HG02885 (cell line): ENCODE results near the gene SEMA3A.
A peak's percentile ranks its signal among the peaks of the same experiment; 100 is the strongest.

Source experiments
- ATAC-seq: cut with Tn5 transposase; IDR thresholded peaks from one replicate; pipeline ENCODE4 v1.9.1; 2021; ENCODE audit warnings: mild to moderate bottlenecking; ENCODE audit not compliant: unreplicated experiment, poor library complexity

SEMA3A gene

GRCh38 chr7:83952236-83952635 is 242.4 kb downstream of the SEMA3A start:
- ATAC-seq, result no peak

DNA sequence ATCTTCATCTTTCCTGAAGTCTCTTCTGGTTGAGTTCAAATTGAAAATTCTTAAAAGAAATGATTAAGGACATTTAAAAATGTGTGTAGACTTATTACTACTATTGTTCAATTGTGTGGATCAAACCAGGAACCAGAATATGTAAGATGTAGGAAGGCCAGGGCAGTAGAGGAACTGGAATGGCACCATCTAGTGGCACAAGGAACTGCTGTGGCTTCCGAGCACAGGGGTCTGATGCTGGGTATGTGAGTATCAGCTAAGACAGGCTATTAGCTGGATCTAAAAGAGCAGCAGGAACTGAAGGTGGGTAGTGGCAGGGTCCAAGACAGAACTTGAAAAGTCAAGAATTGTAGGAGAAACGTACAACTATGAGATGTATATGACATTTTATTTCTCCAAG is 247.3 kb downstream of the SEMA3A start:
- peak; percentile 82 for ATAC-seq

DNA sequence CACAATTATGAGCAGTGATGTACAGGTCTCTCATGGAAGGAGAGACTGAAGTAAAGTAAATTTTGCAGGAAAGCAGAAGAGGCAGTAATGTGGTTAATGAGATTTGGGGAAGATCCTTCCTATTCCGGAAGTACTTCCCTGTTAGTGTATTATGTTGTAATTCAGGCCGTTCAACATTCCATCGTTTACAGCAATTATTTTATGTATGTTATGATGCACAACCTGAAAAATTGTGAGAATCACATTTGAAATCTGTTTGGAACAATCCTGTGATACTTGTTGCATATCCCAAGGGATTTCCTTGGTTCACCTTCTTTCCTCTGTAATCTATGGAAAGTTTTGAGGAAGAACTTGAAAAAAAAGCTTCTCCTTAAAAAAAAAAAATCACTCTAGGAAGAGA is 247.8 kb downstream of the SEMA3A start:
- ATAC-seq, result no peak

DNA sequence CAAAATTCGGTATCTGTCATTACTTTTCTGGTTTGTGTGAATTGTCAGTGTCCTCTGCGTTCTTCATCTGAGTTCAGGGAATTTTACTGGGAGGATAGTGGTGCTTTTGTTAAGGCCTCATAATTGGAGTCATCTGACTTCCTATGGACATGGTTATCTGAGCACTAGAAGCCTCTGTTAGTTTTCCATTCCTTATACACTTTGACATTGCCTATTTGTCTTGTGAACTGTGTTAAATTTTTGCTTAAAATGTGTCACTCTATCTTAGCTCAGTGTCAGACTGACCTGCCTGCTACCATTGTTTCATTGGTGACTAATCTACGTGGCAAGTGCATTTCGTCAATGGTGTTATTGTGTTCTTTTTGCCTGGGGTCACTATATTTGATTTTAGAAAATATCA is 253.3 kb downstream of the SEMA3A start:
- no peak for ATAC-seq

DNA sequence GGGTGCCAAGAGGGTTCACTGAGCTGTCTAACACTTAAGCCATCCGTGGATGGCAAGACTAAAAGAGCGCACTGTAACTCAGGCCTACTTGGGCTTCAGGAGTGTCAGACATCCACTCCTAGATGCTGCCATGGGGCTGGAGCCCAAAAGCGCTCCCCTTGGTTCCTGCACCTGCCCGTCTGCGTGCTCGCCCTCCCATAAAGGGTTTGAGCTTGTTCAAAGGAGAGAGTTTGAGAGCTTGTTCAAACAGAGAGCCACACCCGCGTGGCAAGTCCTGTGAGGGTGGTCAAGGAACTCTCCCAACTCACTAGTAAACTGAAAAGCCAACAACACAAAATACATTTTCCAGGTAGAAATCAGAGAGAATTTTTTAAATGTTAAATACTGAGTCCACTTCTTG is 256.7 kb downstream of the SEMA3A start:
- ATAC-seq, result no peak

- ATAC-seq, result peak; percentile 89
These were observed 258.4 kb downstream of the SEMA3A start for GRCh38 chr7:83936056-83936708.

GRCh38 chr7:83934118-83934734 is 260.4 kb downstream of the SEMA3A start:
- ATAC-seq, result no peak

- no peak for ATAC-seq
These were observed 262.6 kb downstream of the SEMA3A start for GRCh38 chr7:83931968-83932367.

DNA sequence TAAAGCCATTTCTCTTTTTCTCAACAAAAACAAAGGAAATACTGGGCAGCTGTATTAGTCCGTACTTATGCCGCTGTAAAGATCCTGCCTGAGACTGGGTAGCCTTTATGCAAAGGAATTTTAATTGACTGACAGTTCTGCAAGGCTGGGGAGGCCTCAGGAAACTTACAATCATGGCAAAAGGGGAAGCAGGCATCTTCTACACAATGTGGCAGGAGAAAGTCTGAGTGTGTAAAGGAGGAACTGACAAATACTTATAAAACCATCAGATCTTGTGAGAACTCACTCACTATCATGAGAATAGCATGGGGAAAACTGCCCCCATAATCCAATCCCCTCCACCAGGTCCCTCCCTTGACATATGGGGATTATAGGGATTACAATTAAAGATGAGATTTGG is 264.3 kb downstream of the SEMA3A start:
- no peak for ATAC-seq

GRCh38 chr7:83925860-83926259 is 268.7 kb downstream of the SEMA3A start:
- ATAC-seq, result no peak

DNA sequence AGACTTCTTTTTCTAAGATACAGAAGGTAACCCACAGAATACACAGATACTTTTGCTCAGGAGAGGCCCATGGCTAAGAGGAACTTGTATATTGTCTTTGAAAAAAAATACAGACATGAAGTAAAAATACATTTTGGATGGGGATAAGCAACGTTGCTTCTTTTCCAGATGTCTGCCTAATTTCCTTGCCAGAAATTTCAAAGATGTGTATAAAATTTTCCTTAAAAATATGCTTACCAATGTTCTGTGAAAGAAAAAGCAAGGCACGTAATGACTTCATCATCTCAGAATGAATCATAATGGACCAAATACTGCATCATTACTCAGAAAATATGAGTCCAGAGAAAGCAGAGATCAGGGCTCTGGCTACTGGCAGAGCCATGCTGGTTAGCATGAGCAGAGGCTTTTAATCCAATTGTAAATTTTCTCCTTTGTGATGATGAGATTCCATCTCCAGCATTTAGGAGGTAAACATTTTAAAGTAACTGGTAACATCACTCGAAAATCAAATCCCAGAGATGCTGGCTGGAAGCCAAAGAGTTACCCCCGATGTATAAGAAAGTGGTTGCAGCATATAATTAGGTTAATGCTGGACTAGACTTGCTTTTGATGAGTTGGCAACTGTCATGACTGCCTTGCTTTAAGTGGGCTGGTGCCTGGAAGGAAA is 272.5 kb downstream of the SEMA3A start:
- peak; percentile 39 for ATAC-seq

GRCh38 chr7:83921271-83921940 is 273.2 kb downstream of the SEMA3A start:
- no peak for ATAC-seq

- ATAC-seq, result no peak
These were observed 276.4 kb downstream of the SEMA3A start for GRCh38 chr7:83918142-83918541.

DNA sequence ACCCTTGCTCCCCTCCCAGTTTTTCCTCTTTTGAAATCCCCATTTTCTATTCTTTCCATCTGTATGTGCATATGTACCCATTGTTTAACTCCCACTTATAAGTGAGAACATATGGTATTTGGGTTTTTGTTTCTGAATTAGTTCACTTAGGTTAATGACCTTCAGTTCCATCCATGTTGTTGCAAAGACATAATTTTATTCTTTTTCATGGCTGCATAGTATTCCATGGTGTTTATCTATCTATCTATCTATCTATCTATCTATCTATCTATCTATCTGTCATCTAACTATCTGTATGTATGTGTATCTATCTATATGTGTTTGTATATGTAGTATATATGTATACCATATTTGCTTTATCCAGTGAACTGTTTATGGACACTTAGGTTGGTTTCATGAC is 281.4 kb downstream of the SEMA3A start:
- no peak for ATAC-seq

DNA sequence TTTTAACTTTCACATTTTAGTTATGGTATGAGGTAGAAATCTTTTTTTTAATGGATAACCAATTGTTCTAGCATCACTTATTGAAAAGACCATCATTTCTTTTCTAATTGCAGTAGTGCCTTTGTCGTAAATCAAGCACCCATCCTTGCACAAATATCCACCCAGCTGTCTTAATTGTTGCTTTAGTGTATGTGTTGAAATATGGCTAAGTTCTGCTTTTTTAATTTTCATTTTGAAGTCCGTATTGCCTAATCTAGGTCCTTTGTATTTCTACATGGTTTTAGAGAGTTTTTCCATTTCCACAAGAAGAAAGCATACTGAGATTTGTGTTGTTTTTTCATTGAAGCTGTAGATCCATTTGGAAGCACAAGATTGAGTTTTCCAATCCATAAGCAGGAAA is 286.1 kb downstream of the SEMA3A start:
- ATAC-seq, result no peak
